GM12873 (cell line): Measurements from ENCODE around the gene SP140.

Experiments
- CTCF ChIP-seq: IDR thresholded peaks from 2 replicates; pipeline ENCODE4 v1.5.1; 2012; ENCODE audit warnings: low read depth, mild to moderate bottlenecking, moderate library complexity, low read length, control low read depth; ENCODE audit not compliant: insufficient read depth; ENCODE audit errors: missing control alignments

The SP140 gene

GRCh38 chr2:230324503-230324902, 99.0 kb downstream of the SP140 start:
- no peak for TF ChIP-seq CTCF

GRCh38 chr2:230325316-230326243, 100.0 kb downstream of the SP140 start:
- no peak for TF ChIP-seq CTCF

- TF ChIP-seq CTCF = no peak
These were observed 101.2 kb downstream of the SP140 start, which contains the start of gene SP140L for GRCh38 chr2:230326453-230327417. Gene SP140L (plus strand): TSS chr2:230327193. CDS start chr2:230327270, 77 bp downstream.

GRCh38 chr2:230327418-230328154, 102.0 kb downstream of the SP140 start:
- no peak for TF ChIP-seq CTCF

- no peak for TF ChIP-seq CTCF
These were observed 102.6 kb downstream of the SP140 start for GRCh38 chr2:230328155-230328458.

GRCh38 chr2:230329946-230330605, 104.5 kb downstream of the SP140 start:
- TF ChIP-seq CTCF = no peak
